Activated T-helper 1 cell treated with anti-CD3 and anti-CD28 coated beads, Interleukin-12 subunit alpha, Interleukin-12 subunit beta, Interleukin-2, Interleukin-4 antibody, amounts not matched to agents 30 ng/mL and 10 ng/mL and 1 ng/mL, durations not matched to agents 14 hours and 24 hours and 36 hours (primary cell): ENCODE results near the gene GSE1. TPM values are rescaled to one million over a fixed set of nuclear protein-coding genes. Genes with fewer than 3 reads are reported as not detected.

ENCODE experiments used
- DNase-seq: peaks from one replicate; pipeline ENCODE4 v3.0.0; 2021; ENCODE audit warnings: low spot score
- H3K27ac Mint-ChIP-seq: one replicate; pipeline ENCODE4 v1.8.0; 2021; ENCODE audit warnings: mild to moderate bottlenecking, mixed read lengths
- H3K27me3 Mint-ChIP-seq: one replicate; pipeline ENCODE4 v1.8.0; 2022; ENCODE audit warnings: mild to moderate bottlenecking, moderate library complexity, mixed read lengths; ENCODE audit not compliant: insufficient read depth
- H3K36me3 Mint-ChIP-seq: one replicate; pipeline ENCODE4 v1.8.0; 2021; ENCODE audit warnings: low read depth, mixed read lengths
- H3K4me1 Mint-ChIP-seq: one replicate; pipeline ENCODE4 v1.8.0; 2021; ENCODE audit warnings: low read depth, mixed read lengths
- H3K4me3 Mint-ChIP-seq: one replicate; pipeline ENCODE4 v1.8.0; 2021; ENCODE audit warnings: mild to moderate bottlenecking, moderate library complexity, mixed read lengths
- H3K9me3 Mint-ChIP-seq: one replicate; pipeline ENCODE4 v1.8.0; 2021; ENCODE audit warnings: mixed read lengths
- intact Hi-C: fragments of 100-400 bp; cut with micrococcal nuclease; formaldehyde crosslinking; loops from one replicate; pipeline ENCODE4 v1.15.1; 2024
- total RNA-seq: library from RNA; stranded (reverse); gene quantifications from 2 replicates; pipeline ENCODE4 v1.2.3, GENCODE V29; 2022

Gene GSE1
- total RNA-seq, 1 donor from 2014 or later = 35.2 TPM

DNA sequence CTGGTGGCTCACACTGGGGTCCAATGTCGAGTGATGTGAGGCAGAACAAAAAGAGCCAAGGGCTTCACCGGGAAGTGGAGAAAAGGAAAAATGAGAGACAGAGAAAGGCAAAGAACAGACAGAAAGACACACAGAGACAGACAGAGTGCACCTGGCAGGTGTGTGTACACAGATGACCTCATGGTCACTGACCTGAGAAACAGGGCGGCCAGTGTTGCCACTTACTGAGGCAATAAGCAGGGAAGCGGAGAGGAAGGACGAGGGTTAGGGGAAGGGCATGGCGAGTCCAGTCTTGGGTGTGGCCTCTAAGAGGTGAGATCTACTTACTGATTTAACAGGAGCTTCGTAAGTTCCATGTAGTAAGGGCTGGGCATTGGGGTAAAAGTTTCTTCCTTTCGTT, 68.1 kb downstream of the GSE1 start:
- Mint-ChIP-seq H3K9me3 (no peaks in the 10 kb centered on the region), H3K27me3 (no peaks in the 10 kb centered on the region), H3K36me3 (peaks cover 30% of the 10 kb centered on the region), H3K27ac (no peak overlapping the region), H3K4me1 (peaks cover 16% of the 10 kb centered on the region), H3K4me3 (no peak overlapping the region)
- DNase-seq = no peak
- intact Hi-C loops = no loop called here

DNA sequence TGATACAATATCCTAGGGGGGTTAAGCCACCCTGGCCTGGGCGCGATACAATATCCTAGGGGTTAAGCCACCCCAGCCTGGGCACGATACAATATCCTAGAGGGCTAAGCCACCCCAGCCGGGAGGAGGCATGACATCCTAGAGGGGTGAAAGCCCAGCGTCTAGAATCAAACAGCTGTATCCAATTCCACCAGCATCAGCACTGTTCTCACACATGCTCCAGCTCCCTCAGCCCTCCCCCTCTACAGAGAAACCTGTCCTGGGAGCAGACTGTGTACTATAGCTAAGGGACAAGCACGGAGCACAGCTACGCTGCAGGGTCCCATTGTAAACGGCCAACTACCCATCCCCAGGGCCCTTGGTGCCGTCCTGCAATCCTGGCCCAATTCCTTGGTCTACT, 69.4 kb downstream of the GSE1 start:
- H3K27ac Mint-ChIP-seq = no peak overlapping the region
- H3K36me3 Mint-ChIP-seq = peaks cover 31% of the 10 kb centered on the region
- H3K4me3 Mint-ChIP-seq = no peak overlapping the region
- no peaks in the 10 kb centered on the region for H3K9me3 Mint-ChIP-seq
- no peaks in the 10 kb centered on the region for H3K27me3 Mint-ChIP-seq
- no peak for DNase-seq
- intact Hi-C loops = no loop called here
- peaks cover 22% of the 10 kb centered on the region for H3K4me1 Mint-ChIP-seq

GRCh38 chr16:85683363-85683762, 70.2 kb downstream of the GSE1 start:
- no peak overlapping the region for H3K27ac Mint-ChIP-seq
- intact Hi-C loops = no loop called here
- H3K4me1 Mint-ChIP-seq = peaks cover 24% of the 10 kb centered on the region
- H3K4me3 Mint-ChIP-seq = no peak overlapping the region
- H3K27me3 Mint-ChIP-seq = no peaks in the 10 kb centered on the region
- H3K9me3 Mint-ChIP-seq = no peaks in the 10 kb centered on the region
- peaks cover 30% of the 10 kb centered on the region for H3K36me3 Mint-ChIP-seq
- no peak for DNase-seq

- no peak overlapping the region for H3K4me3 Mint-ChIP-seq
- peaks cover 23% of the 10 kb centered on the region for H3K4me1 Mint-ChIP-seq
- H3K36me3 Mint-ChIP-seq = peaks cover 25% of the 10 kb centered on the region
- intact Hi-C loops = loop anchor here (5.0 kb wide), 1 partner anchor 378 kb away; no protein-coding TSS in a partner anchor
- H3K27ac Mint-ChIP-seq = no peak overlapping the region
- H3K27me3 Mint-ChIP-seq = no peaks in the 10 kb centered on the region
- no peak for DNase-seq
- H3K9me3 Mint-ChIP-seq = no peaks in the 10 kb centered on the region
Observed at GRCh38 chr16:85685251-85685650, 72.1 kb downstream of the GSE1 start.

DNA sequence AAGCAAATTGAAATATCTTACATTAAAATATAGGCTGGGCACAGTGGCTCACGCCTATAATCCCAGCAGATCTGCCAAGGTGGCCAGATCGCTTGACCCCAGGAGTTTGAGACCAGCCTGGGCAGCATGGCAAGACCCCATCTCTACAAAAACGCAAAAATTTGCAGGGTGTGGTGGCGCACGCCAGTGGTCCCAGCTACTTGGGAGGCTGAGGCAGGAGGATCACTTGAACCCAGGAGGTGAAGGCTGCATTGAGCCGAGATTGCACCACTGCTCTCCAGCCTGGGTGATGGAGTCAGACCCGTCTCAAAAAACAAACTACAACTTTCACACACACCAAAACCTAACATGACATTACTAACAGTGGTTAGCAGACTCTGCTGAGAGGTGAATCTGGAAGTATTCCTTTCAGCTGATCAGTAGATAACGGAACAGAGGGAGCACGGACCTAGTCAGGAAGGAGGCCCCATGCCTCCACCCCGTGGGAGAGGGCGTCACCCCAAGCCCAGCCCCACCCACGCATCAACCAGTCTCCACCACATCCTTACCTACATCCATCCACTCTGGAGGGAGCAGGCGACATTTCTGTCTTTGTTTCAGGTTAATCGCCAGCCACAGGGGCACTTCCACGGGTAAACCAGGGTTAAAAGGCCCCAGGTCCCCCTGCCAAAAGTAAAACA, 73.9 kb downstream of the GSE1 start:
- peaks cover 18% of the 10 kb centered on the region for H3K4me1 Mint-ChIP-seq
- H3K9me3 Mint-ChIP-seq = no peaks in the 10 kb centered on the region
- intact Hi-C loops = loop anchor here (5.0 kb wide), 1 partner anchor 380 kb away; no protein-coding TSS in a partner anchor
- H3K4me3 Mint-ChIP-seq = peak overlapping the region; percentile 86
- no peak for DNase-seq
- H3K36me3 Mint-ChIP-seq = peaks cover 18% of the 10 kb centered on the region
- peak overlapping the region; percentile 67 for H3K27ac Mint-ChIP-seq
- H3K27me3 Mint-ChIP-seq = peaks cover 7% of the 10 kb centered on the region

GRCh38 chr16:85687651-85688471, 74.7 kb downstream of the GSE1 start:
- Mint-ChIP-seq H3K4me3 (peak overlapping the region; percentile 86), H3K9me3 (no peaks in the 10 kb centered on the region), H3K4me1 (peaks cover 16% of the 10 kb centered on the region), H3K36me3 (peaks cover 16% of the 10 kb centered on the region), H3K27me3 (peaks cover 7% of the 10 kb centered on the region), H3K27ac (peak overlapping the region; percentile 86)
- intact Hi-C loops = loop anchor here (2.0 to 5.0 kb wide), 2 partner anchors 77 to 381 kb away; no protein-coding TSS in a partner anchor
- DNase-seq = no peak

- H3K9me3 Mint-ChIP-seq = no peaks in the 10 kb centered on the region
- H3K4me1 Mint-ChIP-seq = peaks cover 8% of the 10 kb centered on the region
- H3K36me3 Mint-ChIP-seq = peaks cover 8% of the 10 kb centered on the region
- peaks cover 7% of the 10 kb centered on the region for H3K27me3 Mint-ChIP-seq
- peak; percentile 89 for DNase-seq
- peak within 1 kb of the TSS; percentile 86 for H3K4me3 Mint-ChIP-seq
- intact Hi-C loops = loop anchor here (1.0 to 5.0 kb wide), 4 partner anchors 78 to 381 kb away; partner anchors contain the start of genes COX4I1 and EMC8
- H3K27ac Mint-ChIP-seq = peak within 1 kb of the TSS; percentile 86
Observed at GRCh38 chr16:85688586-85689284, 75.6 kb downstream of the GSE1 start, which contains the start of gene GINS2. GINS2 (minus strand) TSS chr16:85688954; CDS start chr16:85688898, 56 bp downstream.

- Mint-ChIP-seq H3K27ac (no peak overlapping the region), H3K27me3 (peaks cover 7% of the 10 kb centered on the region), H3K9me3 (no peaks in the 10 kb centered on the region), H3K4me3 (peak overlapping the region; percentile 76), H3K4me1 (peaks cover 8% of the 10 kb centered on the region), H3K36me3 (peaks cover 7% of the 10 kb centered on the region)
- DNase-seq = no peak
- intact Hi-C loops = loop anchor here (1.0 to 5.0 kb wide), 4 partner anchors 79 to 382 kb away; partner anchors contain the start of genes COX4I1 and EMC8
Observed at GRCh38 chr16:85689285-85689949, 76.3 kb downstream of the GSE1 start.

GRCh38 chr16:85689950-85690320, 76.8 kb downstream of the GSE1 start:
- Mint-ChIP-seq H3K4me1 (peaks cover 8% of the 10 kb centered on the region), H3K4me3 (peak overlapping the region; percentile 30), H3K36me3 (peaks cover 7% of the 10 kb centered on the region), H3K27ac (no peak overlapping the region), H3K27me3 (peaks cover 12% of the 10 kb centered on the region), H3K9me3 (no peaks in the 10 kb centered on the region)
- DNase-seq = no peak
- intact Hi-C loops = loop anchor here (1.0 to 5.0 kb wide), 4 partner anchors 79 to 383 kb away; partner anchors contain the start of genes COX4I1 and EMC8

DNA sequence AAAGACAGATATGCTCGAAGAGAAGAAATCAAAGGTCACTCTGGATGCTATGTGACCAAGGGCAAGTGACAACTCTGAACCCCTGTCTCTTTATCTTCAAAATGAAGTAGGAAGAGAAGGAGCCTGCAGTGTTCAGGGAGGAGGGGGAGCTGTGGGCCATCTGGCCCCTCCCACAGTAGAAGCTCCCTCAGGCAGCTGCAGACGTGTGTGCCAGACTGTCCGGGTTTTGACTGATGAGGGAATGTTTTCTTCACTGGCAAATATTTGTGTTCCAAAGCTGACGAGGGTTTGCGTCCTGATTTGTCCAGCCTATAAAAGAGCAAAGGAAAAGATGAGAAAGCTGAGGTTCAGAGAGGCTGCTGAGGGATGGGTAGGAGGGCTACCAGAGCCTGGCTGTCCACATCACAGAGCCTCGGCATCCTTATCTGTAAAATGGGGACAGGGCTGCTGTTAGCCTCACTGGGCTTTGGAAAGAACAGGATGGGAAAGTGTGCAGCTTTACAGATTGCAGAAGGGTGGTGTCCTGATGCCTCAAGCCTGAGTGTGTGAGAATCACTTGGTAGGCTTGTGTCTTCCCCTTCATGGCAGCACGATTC, 77.4 kb downstream of the GSE1 start:
- DNase-seq = no peak
- H3K4me1 Mint-ChIP-seq = peaks cover 8% of the 10 kb centered on the region
- H3K4me3 Mint-ChIP-seq = no peak overlapping the region
- intact Hi-C loops = no loop called here
- H3K36me3 Mint-ChIP-seq = peaks cover 7% of the 10 kb centered on the region
- H3K27ac Mint-ChIP-seq = no peak overlapping the region
- H3K27me3 Mint-ChIP-seq = peaks cover 12% of the 10 kb centered on the region
- H3K9me3 Mint-ChIP-seq = no peaks in the 10 kb centered on the region

- Mint-ChIP-seq H3K4me1 (no peaks in the 10 kb centered on the region), H3K36me3 (no peaks in the 10 kb centered on the region), H3K27me3 (peaks cover 16% of the 10 kb centered on the region)
Observed at GRCh38 chr16:85695196-85696128, 82.3 kb downstream of the GSE1 start.

More at GRCh38 chr16:85695196-85696128, 82.3 kb downstream of the GSE1 start:
- no peaks in the 10 kb centered on the region for H3K9me3 Mint-ChIP-seq
- no peak for DNase-seq
- no peak overlapping the region for H3K27ac Mint-ChIP-seq
- intact Hi-C loops = no loop called here
- no peak overlapping the region for H3K4me3 Mint-ChIP-seq
